PC-3 (cell line): ENCODE measurements around the gene SLC38A6. TPM values are rescaled to one million over a fixed set of nuclear protein-coding genes. Genes with fewer than 3 reads are reported as not detected.
A peak's percentile ranks its signal among the peaks of the same experiment; 100 is the strongest.

Source experiments
- ATAC-seq: fragments of 200-7000 bp; cut with Tn5 transposase; 2 replicates; pipeline ENCODE4 v1.9.1; 2020; ENCODE audit warnings: mild to moderate bottlenecking, moderate library complexity
- BruUV-seq: library from RNA; stranded (reverse); fragments of 400-500 nt; replicated peaks from 2 replicates; lab custom pipeline; 2021; lab: Mats Ljungman, UMichigan
- CTCF ChIA-PET: fragments of 300-600 bp; sonication (Branson Sonifier 250); formaldehyde crosslinking; loops from one replicate; lab custom pipeline; 2022; ENCODE audit warnings: antibody characterized with exemption; lab: Charles Lee
- POLR2A ChIA-PET: fragments of 300-600 bp; sonication (Branson Sonifier 250); formaldehyde crosslinking; loops from one replicate; lab custom pipeline; 2022; ENCODE audit warnings: antibody characterized with exemption; ENCODE audit not compliant: unreplicated experiment; lab: Charles Lee
- DNase-seq: peaks from one replicate; pipeline ENCODE4 v3.0.0-alpha.2; 2015
- H2AFZ ChIP-seq: fragments of 300-600 bp; sonication (generic); 2 replicates; pipeline ENCODE4 v1.6.0; 2016; ENCODE audit warnings: antibody characterized with exemption, low read length
- H3F3A ChIP-seq: fragments of 300-600 bp; sonication (generic); one replicate; pipeline ENCODE4 v1.6.0; 2017; ENCODE audit warnings: antibody characterized with exemption, low read length, control low read depth, mild to moderate bottlenecking; ENCODE audit not compliant: unreplicated experiment
- H3K27ac ChIP-seq: fragments of 300-600 bp; sonication (generic); 2 replicates; pipeline ENCODE4 v1.5.1; 2016; ENCODE audit warnings: mild to moderate bottlenecking, low read length
- H3K27me3 ChIP-seq: fragments of 300-600 bp; sonication (generic); 2 replicates; pipeline ENCODE4 v1.6.1; 2016; ENCODE audit warnings: low read length, mixed read lengths
- H3K36me3 ChIP-seq: fragments of 300-600 bp; sonication (generic); 2 replicates; pipeline ENCODE4 v1.6.1; 2016; ENCODE audit warnings: low read depth, mixed run types, low read length, mixed read lengths
- H3K4me1 ChIP-seq: fragments of 300-600 bp; sonication (generic); 2 replicates; pipeline ENCODE4 v1.5.1; 2016; ENCODE audit warnings: low read length; ENCODE audit not compliant: insufficient read depth
- H3K4me2 ChIP-seq: fragments of 300-600 bp; sonication (generic); 2 replicates; pipeline ENCODE4 v1.6.0; 2016; ENCODE audit warnings: low read length
- H3K4me3 ChIP-seq: fragments of 300-600 bp; sonication (generic); 2 replicates; pipeline ENCODE4 v1.5.1; 2016; ENCODE audit warnings: mild to moderate bottlenecking, low read length, mixed read lengths
- H3K79me2 ChIP-seq: fragments of 300-600 bp; sonication (generic); 2 replicates; pipeline ENCODE4 v1.6.1; 2017; ENCODE audit warnings: low read length, mixed read lengths
- H3K9ac ChIP-seq: fragments of 300-600 bp; sonication (generic); 2 replicates; pipeline ENCODE4 v1.6.0; 2016; ENCODE audit warnings: mild to moderate bottlenecking, low read length
- H3K9me2 ChIP-seq: fragments of 300-600 bp; sonication (generic); replicated peaks from 2 replicates; pipeline ENCODE4 v1.6.1; 2016; ENCODE audit warnings: mixed run types, low read length, mixed read lengths
- H3K9me3 ChIP-seq: fragments of 300-600 bp; sonication (generic); 2 replicates; pipeline ENCODE4 v1.6.1; 2016; ENCODE audit warnings: low read length, mixed read lengths
- H4K20me1 ChIP-seq: fragments of 300-600 bp; sonication (generic); 2 replicates; pipeline ENCODE4 v1.6.1; 2016; ENCODE audit warnings: low read length, mixed read lengths
- CTCF ChIP-seq: fragments of 300-600 bp; sonication (generic); conservative IDR thresholded peaks from 2 replicates; pipeline ENCODE4 v1.5.1; 2017; ENCODE audit warnings: antibody characterized with exemption, low read depth, mild to moderate bottlenecking, low read length
- EZH2 ChIP-seq: fragments of 300-600 bp; sonication (generic); IDR thresholded peaks from one replicate; pipeline ENCODE4 v1.6.1; 2017; ENCODE audit warnings: antibody characterized with exemption, mild to moderate bottlenecking, low read length; ENCODE audit not compliant: unreplicated experiment
- EZH2phosphoT487 ChIP-seq: fragments of 300-600 bp; sonication (generic); IDR thresholded peaks from 2 replicates; pipeline ENCODE4 v1.6.1; 2018; ENCODE audit warnings: mild to moderate bottlenecking, antibody characterized with exemption, low read length, borderline replicate concordance
- intact Hi-C: fragments of 100-400 bp; cut with micrococcal nuclease; formaldehyde crosslinking; loops from 2 replicates; pipeline ENCODE4 v1.9.0; 2023
- total RNA-seq: library from RNA; depleted of rRNA; stranded (reverse); fragments of >200 nt; gene quantifications from 2 replicates; pipeline ENCODE4 v1.2.3, GENCODE V29; 2014

Gene SLC38A6
- total RNA-seq, 1 experiment from 2014 or later, result 28.0 TPM

- Histone ChIP-seq H3K4me1 (peaks cover 44% of the 10 kb centered on the region), H3K9me2 (no peaks in the 10 kb centered on the region), H3K4me2 (peak overlapping the region; percentile 84), H3K4me3 (peak overlapping the region; percentile 93), H3K36me3 (peaks cover 25% of the 10 kb centered on the region), H2AFZ (no peak overlapping the region), H3K79me2 (peaks cover 59% of the 10 kb centered on the region), H3K9ac (no peak overlapping the region), H3F3A (no peaks in the 10 kb centered on the region), H3K27ac (no peak overlapping the region), H3K27me3 (no peaks in the 10 kb centered on the region), H4K20me1 (no peaks in the 10 kb centered on the region), H3K9me3 (no peaks in the 10 kb centered on the region)
- DNase-seq, result no peak
- BruUV-seq, result no TSS peak
- ChIA-PET POLR2A (interaction anchor here (0.7 kb wide), 1 partner anchor 33 kb away, joined by 3 read pairs; no protein-coding TSS in a partner anchor), CTCF (interaction anchor here (0.6 kb wide), 1 partner anchor 170 kb away, joined by 3 read pairs; no protein-coding TSS in a partner anchor)
- intact Hi-C loops, result no loop called here
- ATAC-seq, result no peak
- TF ChIP-seq CTCF (no peak), EZH2 (no peak), EZH2phosphoT487 (no peak)
These were observed 3.2 kb upstream of the SLC38A6 start for GRCh38 chr14:60977847-60978246.

DNA sequence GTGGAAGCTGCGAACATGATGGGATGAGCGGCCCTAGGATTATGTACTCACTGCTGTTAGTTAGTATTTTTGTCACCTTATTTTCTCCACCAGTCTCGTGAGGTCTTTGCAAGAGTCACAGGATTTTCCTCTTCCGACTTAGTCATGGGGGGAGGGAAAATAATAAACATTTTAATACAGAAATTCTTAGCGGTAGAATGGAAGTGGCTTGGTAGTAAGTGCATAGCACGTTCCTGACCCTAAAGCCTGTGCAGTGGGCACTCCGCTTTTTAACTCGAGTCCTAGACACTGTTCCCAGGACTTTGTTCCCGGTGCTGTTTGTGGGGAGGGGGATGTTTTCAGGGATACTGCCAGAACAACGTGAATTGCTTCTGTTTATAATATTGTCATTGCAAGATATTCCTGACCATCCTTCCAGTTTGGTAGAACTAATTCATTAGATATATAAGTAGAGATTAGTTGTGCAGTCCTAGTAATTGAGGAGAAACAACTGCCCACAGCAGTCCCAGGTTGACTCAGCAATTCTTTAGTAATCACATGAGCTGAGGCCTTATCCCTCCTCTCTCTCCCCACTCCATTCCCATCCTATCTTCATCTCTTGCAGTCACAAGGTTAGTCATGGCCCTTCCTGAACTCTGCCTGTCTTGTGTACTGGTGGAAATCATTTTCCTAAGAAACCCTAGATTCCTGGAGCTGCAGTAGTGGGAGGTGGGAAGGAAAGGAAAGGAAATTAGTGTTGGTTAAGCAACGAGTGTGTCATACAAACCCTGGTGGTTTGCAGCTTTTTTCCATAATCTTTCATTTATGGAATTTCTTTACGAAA, 799 bp downstream of the SLC38A6 start:
- H3K4me1 ChIP-seq, result peaks cover 57% of the 10 kb centered on the region
- DNase-seq (peak; percentile 58), ATAC-seq (peak; percentile 25)
- H4K20me1 ChIP-seq, result no peaks in the 10 kb centered on the region
- ChIA-PET CTCF (interaction anchor here (1.0 kb wide), 1 partner anchor 357 kb away, joined by 4 read pairs; no protein-coding TSS in a partner anchor), POLR2A (interaction anchor here (0.6 to 1.5 kb wide), 5 partner anchors 16 to 428 kb away, joined by 3 to 5 read pairs (median 4); partner anchors contain the start of gene SIX1)
- peaks cover 22% of the 10 kb centered on the region for H3K36me3 ChIP-seq
- intact Hi-C loops, result loop anchor here (1.0 to 2.0 kb wide), 9 partner anchors 43 to 357 kb away; partner anchors contain the start of genes SIX1 and SIX4
- peak overlapping the region; percentile 93 for H3K4me3 ChIP-seq
- BruUV-seq, result no TSS peak
- H3K9me3 ChIP-seq, result no peaks in the 10 kb centered on the region
- TF ChIP-seq CTCF (no peak), EZH2phosphoT487 (no peak), EZH2 (no peak)
- H3K4me2 ChIP-seq, result peak overlapping the region; percentile 84
- no peaks in the 10 kb centered on the region for H3K27me3 ChIP-seq
- H3K27ac ChIP-seq, result peak overlapping the region; percentile 71
- peak overlapping the region; percentile 97 for H2AFZ ChIP-seq
- peak overlapping the region; percentile 89 for H3K9ac ChIP-seq
- H3F3A ChIP-seq, result no peaks in the 10 kb centered on the region
- H3K79me2 ChIP-seq, result peaks cover 70% of the 10 kb centered on the region
- no peaks in the 10 kb centered on the region for H3K9me2 ChIP-seq

DNA sequence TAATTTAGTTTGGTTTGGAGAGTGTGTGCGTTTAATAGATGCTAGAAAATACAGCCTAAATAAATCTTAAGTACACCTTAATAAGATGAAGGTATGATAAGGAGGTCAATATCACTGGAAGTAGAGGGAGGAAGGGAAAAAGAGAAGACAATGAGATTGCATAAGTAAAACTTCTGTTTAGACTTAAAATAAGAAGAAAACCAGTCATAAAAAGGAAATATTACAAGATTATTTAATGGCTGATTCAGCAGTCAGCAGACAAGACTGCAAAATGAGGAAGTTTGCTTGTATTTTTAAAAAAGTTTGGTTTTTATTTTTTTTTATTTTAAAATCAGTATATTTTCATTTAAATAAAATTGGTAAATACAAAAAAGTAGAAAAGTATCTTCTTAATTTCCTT, 3.2 kb downstream of the SLC38A6 start:
- Histone ChIP-seq H3K79me2 (peaks cover 47% of the 10 kb centered on the region), H3K4me2 (peak overlapping the region; percentile 20), H3K9ac (no peak overlapping the region), H4K20me1 (no peaks in the 10 kb centered on the region), H3K4me1 (peaks cover 39% of the 10 kb centered on the region), H3K27me3 (no peaks in the 10 kb centered on the region), H3K4me3 (no peak overlapping the region), H3K36me3 (peaks cover 25% of the 10 kb centered on the region; the same call in 1 of the 2 replicates), H2AFZ (no peak overlapping the region), H3K9me2 (no peaks in the 10 kb centered on the region), H3F3A (no peaks in the 10 kb centered on the region), H3K27ac (no peak overlapping the region), H3K9me3 (no peaks in the 10 kb centered on the region)
- TF ChIP-seq CTCF (no peak), EZH2phosphoT487 (no peak), EZH2 (no peak)
- BruUV-seq, result no TSS peak
- intact Hi-C loops, result no loop called here
- DNase-seq, result no peak
- ATAC-seq, result no peak
- ChIA-PET CTCF (no interaction called here), POLR2A (no interaction called here)
